GM19372 (cell line): ENCODE results near the gene NUP205.
"Not testable (repeated sequence)": the region's sequence is repeated elsewhere in the genome, so short reads cannot be mapped to it uniquely, and the experiment has no call there.

Source experiments
- ATAC-seq: cut with Tn5 transposase; IDR thresholded peaks from one replicate; pipeline ENCODE4 v1.9.1; 2021; ENCODE audit warnings: mild to moderate bottlenecking, low read depth, moderate library complexity; ENCODE audit not compliant: unreplicated experiment

Gene NUP205

GRCh38 chr7:135662373-135663114 is 104.8 kb downstream of the NUP205 start, which contains the start of gene STMP1:
Gene STMP1, plus strand, starts transcription at chr7:135662514.
- ATAC-seq = peak; percentile 91

GRCh38 chr7:135664046-135664589 is 106.4 kb downstream of the NUP205 start:
- no peak for ATAC-seq

- ATAC-seq = no peak
Observed at GRCh38 chr7:135665042-135665441, 107.3 kb downstream of the NUP205 start.

GRCh38 chr7:135666156-135666555 is 108.4 kb downstream of the NUP205 start:
- ATAC-seq = no peak

GRCh38 chr7:135666846-135667245 is 109.1 kb downstream of the NUP205 start:
- no peak for ATAC-seq

- not testable (repeated sequence) for ATAC-seq
Observed at GRCh38 chr7:135667626-135668025, 109.9 kb downstream of the NUP205 start.

- ATAC-seq = not testable (repeated sequence)
Observed at GRCh38 chr7:135668852-135669395, 111.2 kb downstream of the NUP205 start.

GRCh38 chr7:135669774-135670173 is 112.1 kb downstream of the NUP205 start:
- no peak for ATAC-seq

GRCh38 chr7:135670179-135670578 is 112.5 kb downstream of the NUP205 start:
- ATAC-seq = no peak

GRCh38 chr7:135672560-135673359 is 115.0 kb downstream of the NUP205 start:
- ATAC-seq = peak; percentile 68

- ATAC-seq = no peak
Observed at GRCh38 chr7:135673360-135673706, 115.6 kb downstream of the NUP205 start.

- ATAC-seq = no peak
Observed at GRCh38 chr7:135678612-135679575, 121.2 kb downstream of the NUP205 start.

GRCh38 chr7:135681762-135682161 is 124.0 kb downstream of the NUP205 start:
- no peak for ATAC-seq

- no peak for ATAC-seq
Observed at GRCh38 chr7:135682191-135682590, 124.5 kb downstream of the NUP205 start.

GRCh38 chr7:135683609-135684008 is 125.9 kb downstream of the NUP205 start:
- no peak for ATAC-seq

- no peak for ATAC-seq
Observed at GRCh38 chr7:135684136-135684535, 126.4 kb downstream of the NUP205 start.

- ATAC-seq = no peak
Observed at GRCh38 chr7:135684699-135685098, 127.0 kb downstream of the NUP205 start.

GRCh38 chr7:135685306-135686084 is 127.8 kb downstream of the NUP205 start:
- ATAC-seq = no peak

- no peak for ATAC-seq
Observed at GRCh38 chr7:135687466-135687865, 129.7 kb downstream of the NUP205 start.
